HG02870 (cell line): ENCODE measurements around the gene TMIE.

ENCODE experiments used
- ATAC-seq: cut with Tn5 transposase; IDR thresholded peaks from one replicate; pipeline ENCODE4 v1.9.1; 2021; ENCODE audit warnings: mild to moderate bottlenecking, moderate library complexity; ENCODE audit not compliant: unreplicated experiment

Gene TMIE

DNA sequence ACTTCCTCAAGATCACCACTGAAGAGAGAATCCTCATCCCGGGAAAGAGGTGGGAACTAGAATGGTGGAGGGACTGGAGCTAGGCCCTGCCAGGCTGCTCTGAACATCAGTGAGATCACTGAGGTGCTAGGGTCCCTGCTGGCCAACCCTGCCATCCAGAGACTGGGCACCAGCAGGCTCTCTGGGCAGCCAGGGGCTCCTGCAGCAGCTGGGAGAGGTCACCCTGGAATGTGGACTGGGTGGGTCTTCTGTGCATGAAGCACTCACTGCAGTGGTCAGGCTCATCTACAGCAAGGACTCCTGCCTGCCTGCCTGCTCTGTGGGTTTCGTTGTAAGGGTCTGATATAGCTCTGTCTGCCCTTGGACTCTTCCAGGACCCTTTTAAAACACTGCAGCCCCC is 32.6 kb upstream of the TMIE start:
- ATAC-seq, result no peak

DNA sequence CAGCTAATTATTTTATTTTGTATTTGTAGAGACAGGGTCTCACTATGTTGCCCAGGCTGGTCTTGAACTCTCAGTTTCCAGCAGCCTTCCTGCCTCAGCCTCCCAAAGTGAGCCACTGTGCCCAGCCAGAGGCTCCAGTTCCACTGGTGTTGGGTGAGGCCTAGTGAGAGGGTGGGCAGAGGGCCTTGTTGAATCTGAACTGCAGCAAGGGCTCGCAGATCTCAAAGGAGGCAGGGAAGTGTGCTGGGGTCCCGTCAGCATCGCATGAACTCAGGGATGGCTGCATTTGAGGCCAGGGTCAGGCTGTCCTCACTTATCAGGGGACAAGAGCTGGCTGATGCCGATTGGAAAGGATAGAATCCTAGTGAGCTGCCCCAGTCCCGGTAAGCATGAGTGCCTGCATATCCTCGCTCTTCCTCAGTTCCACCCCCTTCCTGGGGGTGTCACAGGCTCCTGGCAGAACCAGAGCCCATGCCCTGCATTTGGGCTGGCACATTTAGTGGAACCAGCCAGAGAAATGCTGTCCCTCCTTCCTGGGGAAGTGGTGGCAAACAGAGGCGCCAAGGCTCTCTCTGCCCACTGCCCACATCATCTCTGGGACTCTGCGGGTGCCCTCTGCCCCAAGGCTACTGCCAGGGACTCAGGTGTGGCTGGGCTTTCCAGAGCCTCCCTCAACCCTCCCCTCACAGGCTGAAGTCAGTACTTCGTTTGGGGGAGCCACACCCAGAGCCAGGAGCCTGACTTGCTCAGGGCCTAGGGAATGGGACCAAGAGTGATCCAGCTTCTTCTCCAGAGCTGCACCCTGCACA is 31.8 kb upstream of the TMIE start:
- no peak for ATAC-seq

DNA sequence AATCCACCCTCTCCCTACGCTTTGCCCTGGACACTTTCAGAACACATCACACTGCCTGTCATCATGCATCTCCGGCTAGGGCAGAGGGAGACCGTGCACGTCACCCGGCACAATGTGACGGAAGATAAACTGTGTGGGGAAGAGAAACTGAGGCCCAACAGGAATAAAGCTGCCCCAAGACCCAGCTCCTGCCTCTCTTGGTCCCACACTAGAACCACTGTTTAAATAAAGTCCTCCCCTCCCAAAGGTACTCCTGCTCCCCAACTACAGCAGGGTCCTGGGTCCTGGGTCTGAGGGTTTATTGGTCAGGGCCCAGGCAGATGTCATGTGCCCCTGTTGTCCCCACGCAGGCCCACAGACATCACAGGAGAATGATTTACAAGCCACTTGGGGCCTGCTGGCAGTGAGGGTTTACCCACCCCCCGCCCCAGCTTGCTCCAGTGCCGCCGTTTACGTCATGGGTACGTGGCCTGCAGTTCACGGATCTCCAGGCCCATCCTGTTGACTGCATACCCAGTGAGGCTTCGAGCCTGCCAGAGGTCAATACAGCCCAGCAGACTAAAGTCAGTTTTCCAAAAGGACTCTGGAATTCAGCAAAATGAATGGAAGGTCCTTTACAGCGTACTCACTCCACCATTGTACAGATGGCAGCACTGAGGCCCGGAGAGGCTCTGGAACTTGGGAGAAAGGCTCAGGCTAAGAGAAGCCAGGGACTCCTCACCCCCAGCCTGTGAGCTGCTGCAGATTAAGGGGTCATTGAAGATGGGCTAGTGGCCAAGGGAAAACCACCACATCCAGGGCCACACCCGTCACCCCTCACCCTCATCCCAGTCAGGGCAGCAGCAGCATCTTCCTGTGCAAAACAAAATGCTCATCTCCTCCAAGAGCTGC is 30.9 kb upstream of the TMIE start:
- no peak for ATAC-seq

DNA sequence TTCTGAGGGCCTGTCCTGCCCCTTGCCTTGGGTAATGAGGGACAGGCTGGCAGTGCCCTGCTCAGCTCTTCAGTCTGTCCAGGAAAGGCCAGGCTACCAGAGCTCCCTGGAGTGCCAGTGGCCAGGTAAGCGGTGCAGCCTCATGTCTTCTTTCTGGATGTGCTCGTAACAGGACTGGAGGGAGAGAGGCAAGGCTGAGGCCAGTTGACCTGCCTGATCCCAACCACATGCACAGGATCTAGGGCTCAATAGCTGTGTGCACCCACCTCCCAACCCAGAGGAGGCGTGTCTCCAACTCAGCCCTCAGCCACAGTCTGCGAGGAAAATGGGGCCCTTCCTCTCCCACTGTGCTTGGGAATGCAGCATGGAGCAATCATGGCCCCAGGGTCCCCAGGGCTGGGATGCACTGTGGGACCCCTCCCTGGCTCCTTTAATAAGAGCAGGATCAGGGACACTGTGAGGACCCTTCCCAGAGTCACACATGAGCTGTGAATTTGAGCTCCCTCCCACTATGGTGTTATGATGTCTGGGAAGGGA is 30.2 kb upstream of the TMIE start:
- no peak for ATAC-seq

DNA sequence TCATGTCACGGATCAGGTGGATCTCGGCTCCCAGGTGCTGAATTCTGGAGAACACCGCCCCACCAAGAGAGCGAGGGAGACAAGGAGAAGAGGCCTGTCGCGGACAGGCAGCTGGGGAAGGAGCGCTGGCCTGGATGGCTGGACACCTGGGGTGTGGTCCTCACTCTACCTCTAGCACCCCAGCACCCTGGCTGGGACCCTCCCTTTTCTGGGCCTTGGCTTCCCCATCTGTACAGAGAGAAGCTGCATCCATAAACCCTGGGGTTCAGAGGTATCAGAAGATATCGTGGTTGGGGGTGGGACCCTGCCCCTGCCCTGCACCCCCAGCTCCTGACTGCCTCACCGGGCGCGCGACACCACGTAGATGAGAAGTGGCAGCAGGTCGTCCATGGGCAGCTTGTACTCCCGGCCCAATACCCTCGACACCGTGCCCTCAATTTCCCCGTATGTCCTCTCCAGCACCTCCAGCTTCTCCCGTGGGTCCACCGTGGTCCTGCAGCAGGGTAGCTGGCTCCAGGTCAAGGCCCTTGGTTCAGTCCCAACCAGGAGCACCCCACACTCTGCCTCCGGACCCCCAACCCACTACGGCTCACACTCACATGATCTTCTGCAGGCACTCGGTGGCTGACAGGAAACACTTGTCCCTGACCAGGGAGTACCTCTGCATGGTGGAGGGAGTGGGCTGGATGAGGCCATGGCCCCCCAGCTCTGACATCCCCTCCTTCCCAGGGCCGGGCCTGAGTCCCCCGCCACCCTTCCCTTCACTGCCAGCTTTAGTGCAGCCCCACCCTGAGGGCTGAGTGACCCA is 29.4 kb upstream of the TMIE start:
- no peak for ATAC-seq

DNA sequence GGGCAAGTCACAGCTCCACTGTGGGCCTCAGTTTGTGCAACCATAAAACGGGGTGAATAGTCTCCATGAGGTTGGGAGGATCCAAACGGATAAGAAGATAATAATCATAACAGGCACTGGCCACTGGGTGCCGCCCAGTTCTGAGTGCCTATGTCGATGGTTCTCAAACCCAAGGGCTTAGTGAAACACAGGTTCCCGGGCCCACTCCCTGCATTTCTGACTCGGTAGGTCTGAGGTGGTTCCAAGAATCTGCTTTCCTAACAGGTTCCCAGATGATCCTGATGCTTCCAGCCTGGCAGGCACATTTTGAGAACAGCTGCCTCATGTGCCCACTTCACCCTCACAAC is 28.9 kb upstream of the TMIE start:
- no peak for ATAC-seq

DNA sequence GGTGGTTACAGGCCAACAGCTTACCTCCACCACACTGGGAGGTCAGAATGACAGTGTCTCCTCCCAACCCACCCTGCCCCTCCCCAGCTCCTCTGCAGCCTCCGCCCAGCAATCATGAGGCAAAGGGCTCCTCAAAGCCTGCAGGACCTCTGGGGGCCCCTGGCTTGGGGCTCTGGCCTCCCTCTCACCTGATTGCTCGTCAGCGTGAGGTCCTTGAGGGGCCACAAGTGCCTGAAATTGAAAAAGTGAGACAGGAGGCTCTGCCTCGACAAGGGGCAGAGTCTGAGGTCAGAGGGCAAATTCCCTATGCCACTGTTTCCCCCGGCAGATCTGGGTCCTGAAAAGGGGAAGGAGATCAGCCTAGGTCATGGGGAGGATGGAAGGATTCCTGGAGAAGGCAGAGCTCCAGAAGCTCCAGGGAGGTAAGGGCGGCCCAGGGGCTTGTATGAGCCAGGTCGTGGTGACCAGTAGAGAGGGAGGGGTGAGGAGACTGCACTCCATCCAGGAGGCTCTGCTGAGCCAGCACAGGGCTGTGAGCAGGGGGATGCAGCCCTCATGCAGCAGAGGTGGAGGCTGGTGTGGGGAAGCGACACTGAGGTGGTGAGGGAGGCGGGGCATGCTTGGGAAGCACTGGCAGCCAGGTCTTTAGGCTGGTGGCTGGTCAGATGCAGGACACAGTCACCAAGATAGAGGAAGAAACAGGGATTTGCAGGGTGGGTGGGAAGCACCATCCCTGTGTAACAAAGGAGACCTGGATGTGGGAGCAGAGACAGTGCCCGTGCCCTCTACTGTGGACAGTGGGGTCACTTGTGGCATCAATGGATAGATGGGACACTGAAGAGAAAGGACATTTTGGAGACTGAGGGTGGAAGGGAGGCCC is 27.8 kb upstream of the TMIE start:
- no peak for ATAC-seq

DNA sequence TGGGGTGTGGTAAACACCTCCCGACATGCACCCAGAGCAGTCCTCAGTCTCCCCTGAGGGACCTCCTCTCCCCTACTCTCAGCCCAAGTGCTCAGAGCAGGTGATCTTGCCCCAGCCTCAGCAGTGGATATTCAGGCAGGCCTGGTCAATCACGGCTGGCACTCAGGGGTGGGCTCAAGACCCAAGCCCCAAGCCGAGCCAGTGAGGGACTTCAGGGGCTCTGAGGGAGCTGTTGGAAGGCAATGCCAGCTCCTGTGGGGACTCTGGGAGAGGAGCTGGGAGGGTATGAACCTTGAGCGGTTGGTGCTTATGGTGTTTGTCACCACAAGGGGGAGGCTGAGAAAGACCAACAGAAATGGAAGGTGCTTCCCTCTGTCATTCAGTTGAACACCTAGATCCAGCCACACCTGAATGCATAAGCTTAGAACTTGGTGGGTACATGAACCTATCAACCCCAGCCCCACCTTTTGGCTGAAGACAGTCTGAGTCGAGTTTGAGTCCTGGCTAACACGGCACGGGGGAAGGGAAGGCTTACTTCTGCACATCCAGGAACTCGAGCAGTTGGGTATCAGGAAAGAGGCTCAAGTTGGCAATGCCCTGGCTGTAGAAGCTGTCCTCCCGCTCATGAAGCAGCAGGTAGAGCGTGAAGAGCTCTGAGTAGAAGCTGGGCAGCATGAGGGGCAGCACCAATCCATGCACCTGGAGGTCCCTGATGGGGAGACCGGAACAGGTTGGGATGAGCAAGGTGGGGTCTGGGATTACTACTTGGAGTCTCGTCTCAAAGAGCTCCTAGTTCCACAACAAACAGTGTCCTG is 27.0 kb upstream of the TMIE start:
- no peak for ATAC-seq

DNA sequence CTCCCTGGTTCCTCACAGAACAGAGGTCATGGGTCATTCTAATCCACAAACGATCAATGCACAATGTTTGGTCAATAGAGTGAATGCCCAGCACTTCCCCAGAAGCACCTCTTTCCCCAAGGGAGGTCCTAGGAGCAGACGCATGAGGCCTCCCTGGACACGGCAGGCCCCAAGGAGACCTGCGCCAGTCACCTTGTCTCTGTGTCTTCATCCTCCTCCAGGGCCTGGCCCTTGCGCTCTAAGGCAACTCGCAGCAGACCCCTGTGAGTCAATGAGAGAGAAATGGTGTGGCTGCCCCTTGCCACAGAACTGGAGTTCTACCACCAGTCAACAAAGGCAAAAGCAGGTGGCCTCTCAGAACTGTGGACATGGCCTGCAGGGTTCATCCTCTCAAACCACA is 25.8 kb upstream of the TMIE start:
- no peak for ATAC-seq

DNA sequence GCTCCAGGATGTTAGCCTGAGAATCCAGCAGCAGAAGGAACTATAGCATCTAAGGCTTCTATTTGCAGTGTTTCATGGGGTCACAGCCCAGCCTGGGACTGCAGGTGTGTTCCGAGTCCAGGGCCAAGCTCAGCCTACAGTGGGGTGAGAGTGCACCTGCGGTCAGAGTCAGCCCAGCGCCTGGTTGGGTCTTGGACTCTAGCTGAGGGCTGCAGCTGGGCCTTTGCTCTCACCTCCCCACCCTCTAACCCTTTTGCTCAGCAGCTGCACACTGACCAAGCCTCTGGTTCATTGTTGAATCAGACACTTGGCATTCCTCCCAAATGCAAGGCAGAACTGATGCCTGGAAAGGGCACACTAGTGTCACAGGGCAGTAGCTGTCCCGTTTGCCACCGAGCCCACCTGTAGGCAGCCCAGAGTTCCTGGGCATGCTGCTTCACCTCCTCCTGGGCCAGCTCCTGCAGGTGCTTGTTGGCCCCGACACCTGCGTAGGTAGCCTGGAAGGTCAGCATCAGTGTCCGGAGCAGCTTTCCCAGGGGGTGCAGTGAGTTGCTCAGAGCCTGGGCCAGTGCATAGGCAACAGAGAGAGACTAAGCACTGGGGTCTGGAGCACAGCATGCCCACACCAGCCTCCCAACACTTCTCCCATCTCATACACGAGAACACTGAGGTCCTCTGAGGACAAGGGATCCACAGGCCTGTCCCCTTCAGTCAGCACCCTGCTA is 25.2 kb upstream of the TMIE start:
- ATAC-seq, result no peak

DNA sequence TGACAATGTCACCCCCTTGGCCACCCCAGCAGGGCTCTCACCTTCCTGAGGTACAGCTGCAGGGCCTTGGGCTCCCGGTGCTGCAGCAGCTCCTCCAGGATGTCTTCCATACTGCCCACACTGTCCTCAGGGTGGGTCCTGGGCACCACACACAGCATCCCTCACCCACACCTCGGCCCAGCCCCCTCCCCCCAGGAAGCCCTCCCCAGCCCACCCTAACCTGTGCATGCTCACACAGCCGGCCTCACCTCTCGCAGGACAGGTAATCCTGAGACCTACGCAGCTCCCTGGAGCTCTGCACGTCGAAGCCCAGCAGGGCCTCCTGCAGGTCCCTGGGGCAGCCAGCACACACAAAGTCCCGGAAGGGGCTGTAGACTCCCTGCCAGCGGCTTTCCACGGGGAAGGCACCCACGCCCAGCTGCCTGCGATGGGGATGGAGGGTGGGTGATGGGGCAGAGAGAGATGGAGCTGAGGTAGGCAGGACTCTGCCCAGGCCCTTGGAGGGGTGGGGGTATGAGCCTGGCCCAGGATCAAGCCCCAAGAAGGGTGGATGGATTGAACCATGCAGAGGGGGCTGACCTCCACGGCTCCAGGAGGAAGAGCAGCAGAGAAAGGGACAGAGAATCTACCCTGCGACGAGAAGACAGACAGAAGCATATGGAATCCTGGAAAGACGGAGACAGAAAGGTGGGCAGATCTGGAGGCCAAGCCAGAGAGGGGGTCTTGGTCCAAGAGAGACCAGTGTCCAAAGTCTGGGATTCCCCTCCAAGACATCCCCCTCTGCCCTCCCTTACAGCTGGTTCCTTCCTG is 24.4 kb upstream of the TMIE start:
- no peak for ATAC-seq

DNA sequence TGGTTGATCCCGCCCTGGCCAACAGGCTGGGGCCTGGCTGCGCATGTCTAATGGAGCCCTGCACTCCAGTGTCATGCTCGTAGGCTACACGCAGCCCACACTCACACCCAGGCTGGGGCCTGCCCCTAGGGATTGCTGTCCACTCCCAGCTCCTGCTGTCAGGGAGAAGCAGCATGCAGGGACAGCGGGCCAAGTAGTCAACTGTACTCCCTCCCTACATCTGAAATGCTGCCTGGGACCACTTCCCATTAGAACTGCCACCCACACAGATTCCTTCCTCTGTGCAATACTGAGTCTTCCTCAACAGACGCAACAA is 23.8 kb upstream of the TMIE start:
- ATAC-seq, result no peak

DNA sequence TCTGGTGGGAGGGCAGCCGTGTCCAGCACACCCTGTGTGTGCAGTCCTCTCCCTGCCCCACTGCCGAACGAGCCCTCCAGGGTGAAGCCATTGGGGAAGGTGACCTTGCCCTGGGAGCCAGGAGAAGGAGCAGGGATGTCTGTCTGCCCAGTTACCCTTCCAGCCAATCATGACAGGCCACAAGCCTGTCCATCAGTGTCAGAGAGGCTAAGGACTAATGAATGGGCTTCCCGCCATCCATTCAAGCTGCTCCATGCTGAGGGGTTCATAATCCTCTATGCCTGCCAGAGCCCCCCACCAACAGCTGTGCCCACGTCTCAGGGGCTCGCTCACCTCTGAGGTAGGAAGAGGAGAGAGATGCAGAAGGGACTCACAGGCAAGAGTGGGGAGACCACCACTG is 22.9 kb upstream of the TMIE start:
- no peak for ATAC-seq

DNA sequence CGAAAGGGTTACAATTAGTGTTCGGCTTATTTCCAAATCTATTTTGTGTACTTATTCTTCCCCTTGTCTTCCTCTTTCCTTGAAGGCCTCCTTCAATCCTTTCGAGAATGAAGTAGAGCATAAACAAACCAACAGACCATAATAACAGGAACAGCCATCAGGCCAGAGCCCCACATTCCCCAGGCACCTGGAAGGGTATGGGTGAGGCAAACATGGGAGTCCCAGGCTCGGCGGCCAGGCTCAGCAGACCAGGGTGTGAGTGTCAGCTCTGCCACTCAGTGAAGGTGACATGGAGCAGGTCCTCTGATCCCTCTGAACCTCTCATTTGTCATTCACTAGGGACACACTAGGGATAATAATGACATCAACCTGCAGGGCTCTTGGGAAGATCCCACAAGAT is 21.5 kb upstream of the TMIE start:
- ATAC-seq, result no peak

DNA sequence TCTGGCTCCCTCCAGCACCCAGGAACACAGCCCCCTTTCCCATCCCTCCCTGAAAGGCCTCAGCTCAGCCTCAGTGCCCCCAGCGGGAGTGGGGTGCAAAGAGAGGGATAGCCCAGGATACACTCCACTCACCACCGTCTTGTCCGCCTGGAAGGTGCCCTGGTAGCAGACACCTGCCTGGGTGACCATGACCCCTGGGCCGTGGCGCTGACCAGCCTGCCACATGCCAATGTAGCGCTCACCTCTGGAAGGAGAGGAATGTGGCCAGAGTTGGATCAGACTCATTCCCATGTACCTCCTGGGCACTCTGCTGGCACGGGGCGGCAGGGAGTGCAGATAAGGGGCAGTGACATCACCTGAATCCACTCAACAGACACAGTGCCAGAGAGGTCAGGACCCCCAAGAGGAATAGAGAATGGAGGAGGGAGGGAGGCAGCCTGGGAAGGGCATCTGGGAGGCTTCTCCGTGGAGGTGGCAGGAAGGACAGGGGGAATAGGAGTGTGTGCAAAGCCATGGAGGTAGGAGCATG is 20.8 kb upstream of the TMIE start:
- no peak for ATAC-seq

DNA sequence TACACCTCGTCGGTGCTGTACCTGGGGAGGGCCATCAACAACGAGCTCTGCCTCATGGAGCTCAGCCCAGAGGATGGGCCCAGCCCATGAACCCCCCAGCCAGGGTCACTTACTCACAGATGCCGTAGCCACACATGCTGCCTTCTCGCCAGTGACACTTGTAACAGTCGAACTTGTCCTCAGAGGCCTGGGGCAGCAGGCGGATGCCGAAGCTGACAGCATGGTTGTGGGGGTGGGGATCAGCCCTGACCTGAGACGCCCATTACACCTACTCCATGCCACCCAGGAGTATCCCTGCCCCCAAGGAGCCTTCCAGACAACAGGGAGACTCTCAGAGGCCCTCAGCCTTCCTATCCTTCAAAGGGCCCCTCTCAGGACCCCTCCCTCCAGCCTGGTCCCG is 19.8 kb upstream of the TMIE start:
- ATAC-seq, result no peak

DNA sequence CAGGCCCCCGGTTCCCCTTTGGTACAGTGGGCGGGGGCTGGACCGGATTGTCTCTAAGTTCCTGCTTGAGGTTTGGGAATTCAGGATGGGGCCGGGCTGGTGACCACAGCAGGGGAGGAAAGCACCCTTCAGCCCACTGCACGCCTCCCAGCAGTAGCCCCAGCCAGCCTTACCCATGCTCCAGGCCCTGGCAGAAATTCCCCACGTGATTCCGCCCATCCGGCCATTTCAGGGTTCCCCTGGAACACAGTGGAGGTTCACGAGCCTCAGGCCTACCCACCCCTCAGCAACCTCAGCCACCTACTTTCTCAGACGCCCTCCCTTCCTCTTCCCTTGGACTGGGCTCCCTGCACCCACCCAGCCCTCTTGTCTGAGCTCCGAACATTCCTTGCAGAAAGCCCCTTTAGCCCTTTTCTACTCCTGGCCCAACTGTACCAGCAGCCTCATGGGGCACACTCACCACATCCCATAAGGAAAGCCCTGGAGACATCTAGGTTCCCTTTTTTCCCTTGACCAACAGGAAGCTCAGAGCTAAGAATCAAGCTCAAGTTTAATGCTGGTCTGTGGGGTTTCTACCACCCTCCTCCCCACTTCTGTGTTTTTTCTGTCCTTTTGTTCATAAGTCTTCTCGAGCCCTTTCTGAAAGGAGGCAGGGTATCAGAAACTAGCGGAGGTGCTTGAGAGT is 19.2 kb upstream of the TMIE start:
- no peak for ATAC-seq
